HEK293T (cell line): Measurements from ENCODE around the gene ARFIP1.

Source experiments
- CTCF ChIA-PET: fragments of 350-600 bp; formaldehyde crosslinking; extraction: SDS; loops from one replicate; lab custom pipeline; 2021; ENCODE audit warnings: antibody characterized with exemption, inconsistent platforms; lab: Yijun Ruan, JAX
- POLR2A ChIA-PET: fragments of 350-600 bp; formaldehyde crosslinking; extraction: SDS; loops from one replicate; lab custom pipeline; 2020; ENCODE audit warnings: antibody characterized with exemption, inconsistent platforms; lab: Yijun Ruan, JAX
- DNase-seq: peaks from one replicate; pipeline ENCODE4 v3.0.0; 2012; ENCODE audit warnings: mixed read lengths; ENCODE audit errors: extremely low spot score
- ARNT ChIP-seq: fragments of 450-650 bp; IDR thresholded peaks from 2 replicates; pipeline ENCODE4 v1.6.1; 2017; ENCODE audit warnings: mild to moderate bottlenecking
- BHLHE40 ChIP-seq: fragments of 450-650 bp; IDR thresholded peaks from 2 replicates; pipeline ENCODE4 v1.6.1; 2016; ENCODE audit warnings: mild to moderate bottlenecking, moderate library complexity, borderline replicate concordance
- CTBP1 ChIP-seq: fragments of 450-650 bp; IDR thresholded peaks from 2 replicates; pipeline ENCODE4 v1.6.1; 2016; ENCODE audit warnings: borderline replicate concordance
- ELF4 ChIP-seq: fragments of 450-650 bp; IDR thresholded peaks from 2 replicates; pipeline ENCODE4 v1.6.1; 2017; ENCODE audit warnings: antibody characterized with exemption
- FOXA1 ChIP-seq: fragments of 450-650 bp; IDR thresholded peaks from 2 replicates; pipeline ENCODE4 v1.6.1; 2016; ENCODE audit warnings: mild to moderate bottlenecking
- FOXK2 ChIP-seq: fragments of 450-650 bp; IDR thresholded peaks from 2 replicates; pipeline ENCODE4 v1.6.1; 2016; ENCODE audit warnings: mild to moderate bottlenecking
- FOXM1 ChIP-seq: fragments of 450-650 bp; IDR thresholded peaks from 2 replicates; pipeline ENCODE4 v1.6.1; 2017; ENCODE audit warnings: mild to moderate bottlenecking, borderline replicate concordance
- HDGF ChIP-seq: fragments of 450-650 bp; IDR thresholded peaks from 2 replicates; pipeline ENCODE4 v1.6.1; 2017; ENCODE audit warnings: antibody characterized with exemption, borderline replicate concordance
- L3MBTL2 ChIP-seq: fragments of 450-650 bp; conservative IDR thresholded peaks from 2 replicates; pipeline ENCODE4 v1.6.1; 2016; ENCODE audit warnings: mild to moderate bottlenecking
- LEF1 ChIP-seq: fragments of 450-650 bp; IDR thresholded peaks from 2 replicates; pipeline ENCODE4 v1.6.1; 2017; ENCODE audit warnings: mild to moderate bottlenecking, borderline replicate concordance
- NFRKB ChIP-seq: fragments of 450-650 bp; IDR thresholded peaks from 2 replicates; pipeline ENCODE4 v1.6.1; 2016; ENCODE audit warnings: mild to moderate bottlenecking, moderate library complexity
- SP1 ChIP-seq: fragments of 450-650 bp; IDR thresholded peaks from 2 replicates; pipeline ENCODE4 v1.6.1; 2017
- SUZ12 ChIP-seq: fragments of 450-650 bp; IDR thresholded peaks from 2 replicates; pipeline ENCODE4 v1.6.1; 2016; ENCODE audit warnings: mild to moderate bottlenecking
- TARDBP ChIP-seq: fragments of 450-650 bp; IDR thresholded peaks from 2 replicates; pipeline ENCODE4 v1.6.1; 2016
- ZNF384 ChIP-seq: fragments of 450-650 bp; IDR thresholded peaks from 2 replicates; pipeline ENCODE4 v1.6.1; 2016
- TF ChIP-seq, protein P1 (sequence below): fragments of 450-650 bp; IDR thresholded peaks from 2 replicates; pipeline ENCODE4 v1.6.1; 2016

Gene ARFIP1

DNA sequence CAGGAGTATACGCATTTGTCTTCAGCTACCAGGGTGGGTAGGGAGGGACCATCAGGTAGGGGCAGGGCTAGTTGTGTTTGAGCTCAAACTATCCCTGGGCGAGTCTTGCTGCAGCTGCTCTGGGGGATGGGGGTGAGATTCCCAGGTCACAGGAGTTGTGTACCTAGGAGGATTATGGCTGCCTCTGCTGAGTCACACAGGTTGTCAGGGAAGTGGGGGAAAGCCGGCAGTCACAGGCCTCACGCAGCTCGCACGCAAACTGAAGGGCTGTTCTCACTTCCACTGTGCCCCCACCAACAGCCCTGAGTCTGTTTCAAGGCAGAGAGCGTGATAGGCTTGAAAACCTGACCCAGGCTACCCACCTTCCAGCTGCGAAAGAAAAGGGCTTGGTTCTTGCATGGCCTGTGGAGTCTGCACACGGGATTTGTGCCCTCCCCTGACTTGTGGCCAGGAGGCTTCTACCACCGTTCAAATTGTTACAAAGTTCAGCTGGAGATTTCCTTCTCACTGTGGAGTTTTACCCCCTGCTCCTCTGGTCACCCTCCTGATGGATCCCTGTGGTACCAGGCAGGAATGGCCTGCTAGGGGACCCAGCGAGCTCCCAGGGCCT, 63.8 kb downstream of the ARFIP1 start:
- TF ChIP-seq CTBP1 (no peak), ARNT (no peak)
- DNase-seq, result no peak
- POLR2A ChIA-PET, result no interaction called here
- CTCF ChIA-PET, result no interaction called here

DNA sequence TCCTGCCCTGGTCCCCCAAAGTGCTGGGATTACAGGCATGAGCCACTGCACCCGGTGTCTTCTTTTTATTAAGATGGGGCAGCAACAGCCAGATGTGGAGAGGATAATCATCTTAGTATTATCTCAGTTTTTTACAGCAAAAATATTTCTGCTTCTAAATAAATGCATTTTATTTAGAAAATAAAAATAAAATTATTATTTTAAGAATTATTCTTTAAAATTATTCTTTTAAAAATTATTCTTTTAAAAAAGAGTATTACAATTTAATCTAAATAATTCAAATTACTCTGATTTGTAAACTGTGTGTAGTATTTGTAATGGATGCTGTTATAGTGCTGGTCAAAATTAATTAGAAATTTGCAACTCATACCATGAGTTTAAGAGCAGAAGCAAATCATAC, 67.6 kb downstream of the ARFIP1 start:
- POLR2A ChIA-PET, result no interaction called here
- CTCF ChIA-PET, result interaction anchor here (0.6 to 2.3 kb wide), 4 partner anchors 118 to 332 kb away, joined by 3 to 18 read pairs (median 10); no protein-coding TSS in a partner anchor
- no peak for DNase-seq
- TF ChIP-seq ARNT, result no peak
- TF ChIP-seq HDGF, result no peak
- TF ChIP-seq ELF4, result no peak
- no peak for TF ChIP-seq FOXA1
- TF ChIP-seq BHLHE40, result no peak
- TF ChIP-seq, protein P1, sequence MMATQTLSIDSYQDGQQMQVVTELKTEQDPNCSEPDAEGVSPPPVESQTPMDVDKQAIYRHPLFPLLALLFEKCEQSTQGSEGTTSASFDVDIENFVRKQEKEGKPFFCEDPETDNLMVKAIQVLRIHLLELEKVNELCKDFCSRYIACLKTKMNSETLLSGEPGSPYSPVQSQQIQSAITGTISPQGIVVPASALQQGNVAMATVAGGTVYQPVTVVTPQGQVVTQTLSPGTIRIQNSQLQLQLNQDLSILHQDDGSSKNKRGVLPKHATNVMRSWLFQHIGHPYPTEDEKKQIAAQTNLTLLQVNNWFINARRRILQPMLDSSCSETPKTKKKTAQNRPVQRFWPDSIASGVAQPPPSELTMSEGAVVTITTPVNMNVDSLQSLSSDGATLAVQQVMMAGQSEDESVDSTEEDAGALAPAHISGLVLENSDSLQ, result no peak
- no peak for TF ChIP-seq SUZ12

DNA sequence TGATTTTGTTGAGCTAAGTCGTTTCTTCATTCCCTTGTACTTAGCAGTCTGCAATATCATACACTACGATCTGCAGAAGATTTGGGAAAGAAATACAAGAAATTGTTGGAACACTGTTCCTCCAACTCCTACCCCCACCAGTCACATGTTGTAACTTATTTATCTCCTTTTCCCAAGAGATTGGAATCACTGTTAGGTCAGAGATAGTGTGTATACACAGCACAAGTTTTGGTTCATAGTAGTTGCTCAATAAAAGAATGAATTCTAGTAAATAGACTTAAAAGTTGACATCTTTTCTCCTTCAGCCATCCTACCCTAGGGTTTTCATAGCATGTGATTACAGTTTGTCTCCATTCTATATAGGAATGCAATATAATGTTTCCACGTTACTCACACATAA, 68.8 kb downstream of the ARFIP1 start:
- no peak for DNase-seq
- ChIA-PET CTCF (interaction anchor here (0.6 to 2.3 kb wide), 3 partner anchors 246 to 279 kb away, joined by 3 to 18 read pairs (median 3); no protein-coding TSS in a partner anchor), POLR2A (no interaction called here)
- TF ChIP-seq, protein P1, result no peak
- TF ChIP-seq TARDBP, result no peak
- no peak for TF ChIP-seq FOXA1
- no peak for TF ChIP-seq ZNF384
- no peak for TF ChIP-seq ARNT
- TF ChIP-seq NFRKB, result no peak
- TF ChIP-seq SUZ12, result no peak

DNA sequence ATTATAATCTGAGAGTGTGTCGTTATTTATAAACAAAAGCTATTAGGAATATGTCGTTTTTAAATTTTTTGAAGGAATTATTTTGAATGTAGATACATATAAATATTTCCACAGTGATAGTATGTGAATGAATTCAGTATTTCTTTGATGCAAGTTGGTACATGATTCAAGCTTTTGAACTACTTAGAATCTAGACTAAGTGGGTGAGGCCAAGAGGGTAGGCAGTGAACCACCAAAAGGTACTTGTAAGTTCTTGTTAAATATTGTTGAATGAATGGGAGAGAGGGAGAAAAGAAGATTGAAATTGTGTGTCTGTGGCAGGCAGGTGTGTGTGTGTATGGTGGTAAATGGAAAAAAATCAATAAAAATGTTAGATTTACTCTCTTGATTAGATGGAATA, 69.6 kb downstream of the ARFIP1 start:
- ChIA-PET CTCF (interaction anchor here (1.0 kb wide), 1 partner anchor 278 kb away, joined by 3 read pairs; no protein-coding TSS in a partner anchor), POLR2A (no interaction called here)
- DNase-seq, result no peak
- TF ChIP-seq HDGF, result no peak
- no peak for TF ChIP-seq FOXA1
- TF ChIP-seq ZNF384, result no peak
- no peak for TF ChIP-seq SP1
- TF ChIP-seq, protein P1, result no peak
- no peak for TF ChIP-seq ARNT
- TF ChIP-seq BHLHE40, result no peak
- no peak for TF ChIP-seq FOXK2
- no peak for TF ChIP-seq TARDBP
- TF ChIP-seq ELF4, result no peak
- TF ChIP-seq SUZ12, result no peak
- TF ChIP-seq FOXM1, result no peak
- no peak for TF ChIP-seq NFRKB
- TF ChIP-seq L3MBTL2, result no peak
- TF ChIP-seq LEF1, result no peak
- no peak for TF ChIP-seq CTBP1

DNA sequence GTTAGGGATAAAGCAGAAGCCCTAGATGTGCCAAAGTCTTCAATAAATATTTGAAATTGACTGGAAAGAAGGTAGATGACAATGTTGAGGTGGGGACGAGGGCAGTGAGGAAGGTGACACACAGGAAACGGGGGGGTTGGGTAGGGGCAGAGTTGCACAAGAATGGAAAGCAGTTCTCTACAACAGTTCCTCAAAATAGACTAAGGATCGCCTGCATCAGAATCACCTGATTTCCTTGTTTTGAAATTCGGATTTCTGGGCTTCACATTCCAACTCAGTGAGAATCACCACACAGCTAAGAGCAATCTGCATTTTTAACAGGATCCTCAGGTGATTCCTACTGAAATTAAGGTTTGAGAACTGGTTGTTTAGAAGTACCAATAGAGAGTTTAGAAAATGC, 70.6 kb downstream of the ARFIP1 start:
- TF ChIP-seq BHLHE40, result no peak
- no peak for TF ChIP-seq SP1
- no peak for TF ChIP-seq FOXA1
- TF ChIP-seq SUZ12, result no peak
- no peak for TF ChIP-seq ARNT
- TF ChIP-seq L3MBTL2, result no peak
- TF ChIP-seq TARDBP, result no peak
- TF ChIP-seq LEF1, result no peak
- TF ChIP-seq, protein P1, result no peak
- no peak for TF ChIP-seq NFRKB
- no peak for TF ChIP-seq FOXK2
- no peak for TF ChIP-seq ZNF384
- TF ChIP-seq HDGF, result no peak
- TF ChIP-seq CTBP1, result no peak
- TF ChIP-seq FOXM1, result no peak
- TF ChIP-seq ELF4, result no peak
- DNase-seq, result no peak
- POLR2A ChIA-PET, result no interaction called here
- CTCF ChIA-PET, result no interaction called here

DNA sequence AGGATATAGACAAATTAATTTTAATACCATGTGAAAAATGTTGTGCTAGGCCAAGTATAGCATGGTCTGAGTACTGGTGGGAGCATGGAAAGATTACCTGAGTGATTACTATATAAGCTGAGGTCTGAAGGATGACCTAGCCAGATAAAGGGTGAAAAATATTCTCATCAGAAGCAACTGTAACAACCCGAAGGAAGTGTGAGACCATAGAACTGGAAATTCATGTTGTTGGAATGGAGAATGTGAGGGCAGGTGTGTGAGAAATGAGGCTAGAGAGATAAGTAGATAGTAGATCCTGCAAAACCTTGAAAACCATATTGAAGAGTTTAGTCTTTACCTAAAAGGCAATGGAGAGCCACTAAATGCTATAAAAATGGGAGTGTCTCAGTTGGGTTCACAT, 71.5 kb downstream of the ARFIP1 start:
- POLR2A ChIA-PET, result no interaction called here
- TF ChIP-seq L3MBTL2, result no peak
- TF ChIP-seq FOXA1, result no peak
- TF ChIP-seq LEF1, result no peak
- no peak for TF ChIP-seq CTBP1
- no peak for TF ChIP-seq BHLHE40
- TF ChIP-seq NFRKB, result no peak
- no peak for TF ChIP-seq ARNT
- no peak for TF ChIP-seq ELF4
- TF ChIP-seq ZNF384, result no peak
- no peak for TF ChIP-seq SP1
- TF ChIP-seq, protein P1, result no peak
- no peak for TF ChIP-seq HDGF
- no peak for TF ChIP-seq FOXK2
- no peak for TF ChIP-seq FOXM1
- TF ChIP-seq SUZ12, result no peak
- no peak for TF ChIP-seq TARDBP
- CTCF ChIA-PET, result interaction anchor here (1.3 kb wide), 1 partner anchor 275 kb away, joined by 3 read pairs; no protein-coding TSS in a partner anchor
- no peak for DNase-seq
